TTC549 (cell line): Measurements from ENCODE around the gene DDX53.

Source experiments
- FAIRE-seq: peaks from 2 replicates; lab custom pipeline; 2012; peaks lifted over from hg19 to GRCh38; lab: Jason Lieb, UNC

DDX53 gene

DNA sequence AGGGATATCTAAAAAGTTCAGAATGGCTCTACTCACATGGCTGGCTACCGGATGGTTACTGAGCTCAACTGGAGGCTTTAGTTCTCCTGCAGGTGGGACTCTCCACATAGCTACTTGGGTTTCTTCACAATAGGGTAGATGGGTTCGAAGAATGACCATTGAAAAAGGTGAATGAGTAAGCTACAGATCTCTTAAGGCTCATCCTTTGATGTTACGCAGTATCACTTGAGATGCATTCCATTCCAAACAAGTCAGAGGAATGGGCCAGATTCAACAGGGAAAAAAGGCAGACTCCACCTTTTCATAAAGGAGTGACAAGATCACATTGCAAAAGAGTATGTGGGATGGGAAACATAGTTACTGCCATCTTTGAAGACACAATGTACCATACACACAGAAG lies 52.6 kb downstream of the DDX53 start:
- no peak for FAIRE-seq
